Keratinocyte (primary cell): ENCODE data around the gene ZNF628.

Experiments used
- EZH2 ChIP-seq: IDR thresholded peaks from one replicate; pipeline ENCODE4 v1.6.1; 2012; ENCODE audit warnings: inconsistent platforms, mild to moderate bottlenecking, low read length, moderate library complexity
- TF ChIP-seq, protein P1 (sequence below), 3 experiments: IDR thresholded peaks in 1 of 3; conservative IDR thresholded peaks in 1 of 3; optimal IDR thresholded peaks in 1 of 3; 2 replicates in 2 of 3; 3 replicates in 1 of 3; pipeline versions ENCODE3 to v1.5.1; 2011; ENCODE audit warnings: low read length in 3 of 3, mild to moderate bottlenecking in 3 of 3, moderate library complexity in 2 of 3, control low read depth in 1 of 3, inconsistent platforms in 1 of 3; ENCODE audit not compliant: insufficient read depth in 2 of 3; ENCODE audit errors: extremely low read depth in 1 of 3

DNA sequence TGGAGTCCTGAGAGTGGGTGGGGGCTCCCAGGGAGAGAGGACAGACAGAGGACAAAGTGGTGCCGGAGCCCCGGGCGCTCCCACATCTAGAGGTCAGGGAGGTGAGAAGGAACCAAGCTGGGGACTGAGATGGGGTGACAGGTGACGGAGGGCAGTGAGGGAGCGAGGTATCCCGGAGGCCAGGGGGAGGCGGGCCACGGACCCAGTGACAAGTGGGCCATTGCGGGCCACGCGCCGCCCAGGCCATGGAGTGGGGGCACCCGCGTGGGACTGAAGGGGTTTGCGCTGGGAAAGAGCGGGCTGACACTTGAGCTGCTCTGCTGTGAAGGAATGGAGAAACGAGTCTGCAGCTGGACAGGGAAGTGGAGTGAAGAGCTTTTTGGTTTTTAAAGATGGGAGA is 2.6 kb downstream of the ZNF628 start:
- no peak for TF ChIP-seq EZH2
- TF ChIP-seq, protein P1, sequence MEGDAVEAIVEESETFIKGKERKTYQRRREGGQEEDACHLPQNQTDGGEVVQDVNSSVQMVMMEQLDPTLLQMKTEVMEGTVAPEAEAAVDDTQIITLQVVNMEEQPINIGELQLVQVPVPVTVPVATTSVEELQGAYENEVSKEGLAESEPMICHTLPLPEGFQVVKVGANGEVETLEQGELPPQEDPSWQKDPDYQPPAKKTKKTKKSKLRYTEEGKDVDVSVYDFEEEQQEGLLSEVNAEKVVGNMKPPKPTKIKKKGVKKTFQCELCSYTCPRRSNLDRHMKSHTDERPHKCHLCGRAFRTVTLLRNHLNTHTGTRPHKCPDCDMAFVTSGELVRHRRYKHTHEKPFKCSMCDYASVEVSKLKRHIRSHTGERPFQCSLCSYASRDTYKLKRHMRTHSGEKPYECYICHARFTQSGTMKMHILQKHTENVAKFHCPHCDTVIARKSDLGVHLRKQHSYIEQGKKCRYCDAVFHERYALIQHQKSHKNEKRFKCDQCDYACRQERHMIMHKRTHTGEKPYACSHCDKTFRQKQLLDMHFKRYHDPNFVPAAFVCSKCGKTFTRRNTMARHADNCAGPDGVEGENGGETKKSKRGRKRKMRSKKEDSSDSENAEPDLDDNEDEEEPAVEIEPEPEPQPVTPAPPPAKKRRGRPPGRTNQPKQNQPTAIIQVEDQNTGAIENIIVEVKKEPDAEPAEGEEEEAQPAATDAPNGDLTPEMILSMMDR (optimal IDR thresholded peaks at IDR 0.05 in 1 of 3, IDR thresholded peaks at IDR 0.05 in 1 of 3, conservative IDR thresholded peaks at IDR 0.05 in 1 of 3; ENCODE audit: extremely low read depth in 1 of 3, insufficient read depth in 2 of 3, low read length in 3 of 3) = no peak
